Ramos (cell line): ENCODE measurements around the gene MAP3K14.
"Not testable (repeated sequence)": the region's sequence is repeated elsewhere in the genome, so short reads cannot be mapped to it uniquely, and the experiment has no call there.

Experiments
- in situ Hi-C: fragments of 300-500 bp; cut with MboI; formaldehyde crosslinking; loops from one replicate; pipeline ENCODE4 v1.14.3; 2022; ENCODE audit warnings: low sequenced_read_pairs; ENCODE audit not compliant: unreplicated experiment

MAP3K14 gene

GRCh38 chr17:45305530-45306087 lies 11.2 kb downstream of the MAP3K14 start:
- in situ Hi-C loops: no loop called here

GRCh38 chr17:45302649-45303173 lies 14.1 kb downstream of the MAP3K14 start:
- in situ Hi-C loops: no loop called here

- in situ Hi-C loops: not testable (repeated sequence)
Measured at GRCh38 chr17:45302220-45302619, 14.6 kb downstream of the MAP3K14 start.

- in situ Hi-C loops: no loop called here
Measured at GRCh38 chr17:45301674-45302073, 15.1 kb downstream of the MAP3K14 start.

GRCh38 chr17:45300060-45300751 lies 16.6 kb downstream of the MAP3K14 start:
- in situ Hi-C loops: no loop called here

GRCh38 chr17:45299361-45299760 lies 17.5 kb downstream of the MAP3K14 start:
- in situ Hi-C loops: no loop called here

- in situ Hi-C loops: no loop called here
Measured at GRCh38 chr17:45298546-45299285, 18.1 kb downstream of the MAP3K14 start.

GRCh38 chr17:45296833-45297124 lies 20.0 kb downstream of the MAP3K14 start:
- in situ Hi-C loops: no loop called here

GRCh38 chr17:45296003-45296832 lies 20.6 kb downstream of the MAP3K14 start:
- in situ Hi-C loops: no loop called here

- in situ Hi-C loops: no loop called here
Measured at GRCh38 chr17:45294506-45294905, 22.3 kb downstream of the MAP3K14 start.

GRCh38 chr17:45293413-45294211 lies 23.2 kb downstream of the MAP3K14 start:
- in situ Hi-C loops: no loop called here

GRCh38 chr17:45292696-45293412 lies 24.0 kb downstream of the MAP3K14 start:
- in situ Hi-C loops: no loop called here

GRCh38 chr17:45291171-45291805 lies 25.5 kb downstream of the MAP3K14 start:
- in situ Hi-C loops: no loop called here

- in situ Hi-C loops: no loop called here
Measured at GRCh38 chr17:45290269-45290765, 26.5 kb downstream of the MAP3K14 start.

GRCh38 chr17:45289301-45290268 lies 27.2 kb downstream of the MAP3K14 start:
- in situ Hi-C loops: no loop called here

- in situ Hi-C loops: no loop called here
Measured at GRCh38 chr17:45288825-45289224, 28.0 kb downstream of the MAP3K14 start.
